Effector memory CD8-positive, alpha-beta T cell (primary cell): ENCODE results near the gene DPPA5.
A peak's percentile ranks its signal among the peaks of the same experiment; 100 is the strongest.
"Not testable (repeated sequence)": the region's sequence is repeated elsewhere in the genome, so short reads cannot be mapped to it uniquely, and the experiment has no call there.

Experiments
- ATAC-seq: fragments of 150-1000 bp; cut with Tn5 transposase; replicated peaks from 2 replicates; pipeline ENCODE4 v1.10.0; 2021; ENCODE audit warnings: mild to moderate bottlenecking, moderate library complexity
- DNase-seq, 3 experiments: peaks; one replicate each; pipeline ENCODE4 v3.0.0; 2021
- H3K27ac Mint-ChIP-seq, 2 donors: one replicate each; pipeline ENCODE4 v1.8.0; 2022; ENCODE audit warnings: mild to moderate bottlenecking in 2 of 2, mixed read lengths in 2 of 2, moderate library complexity in 2 of 2
- H3K27me3 Mint-ChIP-seq, 2 donors: one replicate each; pipeline ENCODE4 v1.8.0; 2022; ENCODE audit warnings: mixed read lengths in 2 of 2
- H3K36me3 Mint-ChIP-seq: one replicate; pipeline ENCODE4 v1.8.0; 2022; ENCODE audit warnings: mild to moderate bottlenecking, moderate library complexity, mixed read lengths; ENCODE audit not compliant: insufficient read depth
- H3K4me1 Mint-ChIP-seq, 2 donors: one replicate each; pipeline ENCODE4 v1.8.0; 2022; ENCODE audit warnings: low read depth in 2 of 2, mixed read lengths in 2 of 2
- H3K4me3 Mint-ChIP-seq, 2 donors: one replicate each; pipeline ENCODE4 v1.8.0; 2022; ENCODE audit warnings: mild to moderate bottlenecking in 2 of 2, mixed read lengths in 2 of 2, moderate library complexity in 2 of 2
- H3K9me3 Mint-ChIP-seq, 2 donors: one replicate each; pipeline ENCODE4 v1.8.0; 2022; ENCODE audit warnings: mixed read lengths in 2 of 2
- total RNA-seq, 9 experiments: gene quantifications; one replicate each; lab custom pipeline; 2026; lab: John Stamatoyannopoulos, UW

DPPA5 gene
- 0 reads per million in 9 experiments for total RNA-seq

- H3K27ac Mint-ChIP-seq = no peak within 1 kb of the TSS
- no peaks in the 10 kb centered on the region for H3K36me3 Mint-ChIP-seq
- no peak within 1 kb of the TSS for H3K4me3 Mint-ChIP-seq
- no peaks in the 10 kb centered on the region for H3K4me1 Mint-ChIP-seq
- peaks cover 26 to 32% of the 10 kb centered on the region in 2 donors for H3K27me3 Mint-ChIP-seq
- no peaks in the 10 kb centered on the region for H3K9me3 Mint-ChIP-seq
- DNase-seq (no peak), ATAC-seq (no peak)
Observed at GRCh38 chr6:73353636-73354593, at the start of gene DPPA5. TSS of gene DPPA5 (minus strand) at chr6:73354276. CDS start at chr6:73354225, 51 bp downstream.

GRCh38 chr6:73400656-73401055, 46.6 kb upstream of the DPPA5 start:
- no peaks in the 10 kb centered on the region for H3K27me3 Mint-ChIP-seq
- H3K4me3 Mint-ChIP-seq = no peak overlapping the region
- DNase-seq (no peak), ATAC-seq (no peak)
- peaks cover 11% of the 10 kb centered on the region for H3K36me3 Mint-ChIP-seq
- H3K4me1 Mint-ChIP-seq = peaks cover 0 to 4% of the 10 kb centered on the region in 2 donors
- no peak overlapping the region for H3K27ac Mint-ChIP-seq
- H3K9me3 Mint-ChIP-seq = no peaks in the 10 kb centered on the region

GRCh38 chr6:73395875-73396274, 41.8 kb upstream of the DPPA5 start:
- H3K36me3 Mint-ChIP-seq = no peaks in the 10 kb centered on the region
- no peak overlapping the region for H3K4me3 Mint-ChIP-seq
- no peak for DNase-seq
- H3K9me3 Mint-ChIP-seq = no peaks in the 10 kb centered on the region
- no peaks in the 10 kb centered on the region for H3K27me3 Mint-ChIP-seq
- ATAC-seq = no peak
- peaks cover 13 to 15% of the 10 kb centered on the region in 2 donors for H3K4me1 Mint-ChIP-seq
- peak overlapping the region in 1 of 2 donors; percentile 97 for H3K27ac Mint-ChIP-seq

GRCh38 chr6:73394577-73395354, 40.7 kb upstream of the DPPA5 start, which contains the start of gene DDX43:
TSS of gene DDX43 (plus strand) at chr6:73394828. CDS start at chr6:73394906, 78 bp downstream.
- DNase-seq (peak; percentile 43 to 53 (median 49)), ATAC-seq (peak; percentile 89)
- peak within 1 kb of the TSS; percentile 82 to 97 for H3K27ac Mint-ChIP-seq
- H3K36me3 Mint-ChIP-seq = no peaks in the 10 kb centered on the region
- H3K4me1 Mint-ChIP-seq = peaks cover 14 to 15% of the 10 kb centered on the region in 2 donors
- H3K4me3 Mint-ChIP-seq = peak within 1 kb of the TSS; percentile 80 to 85
- H3K9me3 Mint-ChIP-seq = no peaks in the 10 kb centered on the region
- no peaks in the 10 kb centered on the region for H3K27me3 Mint-ChIP-seq

- Mint-ChIP-seq H3K27ac (no peak overlapping the region), H3K4me1 (peaks cover 20 to 23% of the 10 kb centered on the region in 2 donors), H3K36me3 (no peaks in the 10 kb centered on the region), H3K9me3 (no peaks in the 10 kb centered on the region), H3K4me3 (no peak overlapping the region), H3K27me3 (no peaks in the 10 kb centered on the region)
- no peak for ATAC-seq
- DNase-seq = no peak
Observed at GRCh38 chr6:73393278-73393677, 39.2 kb upstream of the DPPA5 start.

GRCh38 chr6:73392188-73392587, 38.1 kb upstream of the DPPA5 start:
- not testable (repeated sequence) for H3K9me3 Mint-ChIP-seq, H3K36me3 Mint-ChIP-seq, H3K27me3 Mint-ChIP-seq, DNase-seq, ATAC-seq, H3K4me3 Mint-ChIP-seq
- Mint-ChIP-seq H3K4me1 (peaks cover 20 to 23% of the 10 kb centered on the region in 2 donors), H3K27ac (peak overlapping the region; percentile 26 to 66)

- Mint-ChIP-seq H3K4me1 (peaks cover 20 to 23% of the 10 kb centered on the region in 2 donors), H3K27me3 (no peaks in the 10 kb centered on the region), H3K9me3 (no peaks in the 10 kb centered on the region), H3K36me3 (no peaks in the 10 kb centered on the region), H3K4me3 (peak overlapping the region in 1 of 2 donors; percentile 35), H3K27ac (peak overlapping the region in 1 of 2 donors; percentile 66)
- DNase-seq = no peak
- no peak for ATAC-seq
Observed at GRCh38 chr6:73391675-73392074, 37.6 kb upstream of the DPPA5 start.

GRCh38 chr6:73389854-73390253, 35.8 kb upstream of the DPPA5 start:
- no peaks in the 10 kb centered on the region for H3K9me3 Mint-ChIP-seq
- H3K27me3 Mint-ChIP-seq = no peaks in the 10 kb centered on the region
- H3K27ac Mint-ChIP-seq = peak overlapping the region in 1 of 2 donors; percentile 89
- DNase-seq (no peak), ATAC-seq (no peak)
- peaks cover 15 to 20% of the 10 kb centered on the region in 2 donors for H3K4me1 Mint-ChIP-seq
- no peak overlapping the region for H3K4me3 Mint-ChIP-seq
- no peaks in the 10 kb centered on the region for H3K36me3 Mint-ChIP-seq

- no peaks in the 10 kb centered on the region for H3K27me3 Mint-ChIP-seq
- DNase-seq (peak; percentile 32 to 35 (median 33)), ATAC-seq (peak; percentile 92)
- no peaks in the 10 kb centered on the region for H3K9me3 Mint-ChIP-seq
- H3K36me3 Mint-ChIP-seq = no peaks in the 10 kb centered on the region
- H3K4me1 Mint-ChIP-seq = peaks cover 13 to 18% of the 10 kb centered on the region in 2 donors
- peak overlapping the region; percentile 83 to 89 for H3K4me3 Mint-ChIP-seq
- peak overlapping the region; percentile 89 to 90 for H3K27ac Mint-ChIP-seq
Observed at GRCh38 chr6:73388800-73389512, 34.9 kb upstream of the DPPA5 start.

GRCh38 chr6:73388433-73388799, 34.3 kb upstream of the DPPA5 start:
- DNase-seq (no peak), ATAC-seq (peak; percentile 3)
- Mint-ChIP-seq H3K4me1 (peaks cover 13 to 18% of the 10 kb centered on the region in 2 donors), H3K9me3 (no peaks in the 10 kb centered on the region), H3K27me3 (no peaks in the 10 kb centered on the region), H3K4me3 (peak overlapping the region; percentile 83 to 89), H3K27ac (peak overlapping the region; percentile 89 to 90), H3K36me3 (no peaks in the 10 kb centered on the region)

- peaks cover 4% of the 10 kb centered on the region for H3K36me3 Mint-ChIP-seq
- no peaks in the 10 kb centered on the region for H3K27me3 Mint-ChIP-seq
- peak overlapping the region in 1 of 2 donors; percentile 54 for H3K27ac Mint-ChIP-seq
- ATAC-seq = no peak
- H3K4me3 Mint-ChIP-seq = no peak overlapping the region
- no peak for DNase-seq
- H3K4me1 Mint-ChIP-seq = no peaks in the 10 kb centered on the region
- H3K9me3 Mint-ChIP-seq = no peaks in the 10 kb centered on the region
Observed at GRCh38 chr6:73382462-73383113, 28.5 kb upstream of the DPPA5 start.

- H3K4me1 Mint-ChIP-seq, H3K27me3 Mint-ChIP-seq, ATAC-seq, H3K9me3 Mint-ChIP-seq, DNase-seq, H3K36me3 Mint-ChIP-seq, H3K4me3 Mint-ChIP-seq: not testable (repeated sequence)
- H3K27ac Mint-ChIP-seq = peak overlapping the region in 1 of 2 donors; percentile 65
Observed at GRCh38 chr6:73381531-73381930, 27.5 kb upstream of the DPPA5 start.
